ENCODE measurements around the gene PDSS2.
"Not testable (repeated sequence)": the region's sequence is repeated elsewhere in the genome, so short reads cannot be mapped to it uniquely, and the experiment has no call there.

PDSS2 gene

DNA sequence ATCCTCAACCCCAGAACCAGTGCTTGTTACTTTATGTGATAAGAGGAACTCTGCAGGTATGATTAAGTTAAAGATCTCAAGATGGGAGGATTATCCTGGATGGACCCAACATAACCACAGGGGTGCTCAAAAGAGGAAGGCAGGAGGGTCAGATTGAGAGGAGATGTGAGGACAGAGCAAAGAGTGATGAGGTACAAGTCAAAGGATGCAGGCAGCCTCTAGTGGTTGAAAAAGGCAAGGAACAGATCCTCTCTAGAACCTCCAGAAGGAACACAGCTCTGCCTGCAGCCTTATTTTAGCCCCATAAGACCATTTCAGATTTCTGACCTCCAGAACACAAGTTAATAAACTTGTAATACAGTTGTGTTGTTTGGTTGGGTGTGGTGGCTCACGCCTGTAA lies 41.2 kb downstream of the PDSS2 start:
- DNase-seq (ENCODE audit: low read depth in 3 of 3) = no peak

GRCh38 chr6:107416145-107416544 lies 43.2 kb downstream of the PDSS2 start:
- DNase-seq (ENCODE audit: low read depth in 3 of 3) = no peak

DNA sequence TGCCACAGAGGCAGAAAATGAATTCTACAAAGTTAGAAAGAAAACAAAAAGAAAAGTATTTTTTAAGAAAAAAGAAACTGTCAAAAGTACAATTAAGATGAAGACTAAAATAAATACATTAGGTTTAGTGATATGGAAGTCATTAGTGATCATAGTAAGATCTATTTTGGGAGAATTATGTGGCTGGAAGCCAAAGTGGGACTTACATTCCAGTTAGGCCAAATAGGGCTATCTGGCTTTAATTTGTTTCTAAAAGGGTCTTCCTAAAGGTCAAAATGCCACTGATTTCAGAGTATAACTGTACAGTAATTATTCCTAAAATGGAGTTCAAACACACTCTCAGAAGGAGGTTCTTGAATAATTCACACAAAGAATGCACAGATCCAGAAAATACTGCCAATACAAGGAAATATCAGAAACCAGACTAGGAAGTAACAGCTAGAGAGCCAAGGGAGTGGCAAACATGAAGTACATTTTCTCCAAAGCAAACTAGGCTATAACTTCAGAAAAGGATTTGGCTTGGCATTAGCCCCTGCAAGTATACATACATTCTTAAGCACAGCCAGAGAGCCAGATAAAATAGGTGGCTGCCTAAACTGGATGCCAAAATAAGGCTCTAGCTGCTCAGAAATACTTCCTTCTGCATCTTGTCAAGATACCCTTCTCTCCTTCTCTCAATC lies 45.3 kb downstream of the PDSS2 start:
- no peak for DNase-seq (ENCODE audit: low read depth in 3 of 3)

GRCh38 chr6:107411161-107411560 lies 48.2 kb downstream of the PDSS2 start:
- DNase-seq (ENCODE audit: low read depth in 3 of 3) = no peak

- DNase-seq (ENCODE audit: low read depth in 3 of 3) = no peak
These were observed 49.4 kb downstream of the PDSS2 start for GRCh38 chr6:107409942-107410341.

DNA sequence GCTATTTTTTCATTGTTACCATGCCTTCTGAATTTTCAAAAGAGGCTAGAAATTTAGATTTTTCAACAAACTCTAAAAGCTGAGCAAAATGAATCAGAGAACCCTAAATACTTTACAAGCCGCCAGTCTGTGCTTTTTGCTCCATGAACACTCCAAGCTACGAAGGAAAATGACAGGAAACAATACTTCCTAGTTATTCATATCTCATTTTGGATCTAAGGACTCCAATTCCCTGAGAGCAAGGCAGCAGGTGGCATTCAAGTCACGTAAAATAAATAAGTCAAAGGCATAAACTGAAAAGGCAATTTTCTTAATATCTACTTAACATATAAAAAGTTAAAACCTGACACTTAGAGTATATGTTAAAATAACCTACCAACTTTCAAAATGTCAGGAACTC lies 50.6 kb downstream of the PDSS2 start:
- no peak for DNase-seq (ENCODE audit: low read depth in 3 of 3)

GRCh38 chr6:107405002-107405401 lies 54.4 kb downstream of the PDSS2 start:
- DNase-seq (ENCODE audit: low read depth in 3 of 3) = no peak

DNA sequence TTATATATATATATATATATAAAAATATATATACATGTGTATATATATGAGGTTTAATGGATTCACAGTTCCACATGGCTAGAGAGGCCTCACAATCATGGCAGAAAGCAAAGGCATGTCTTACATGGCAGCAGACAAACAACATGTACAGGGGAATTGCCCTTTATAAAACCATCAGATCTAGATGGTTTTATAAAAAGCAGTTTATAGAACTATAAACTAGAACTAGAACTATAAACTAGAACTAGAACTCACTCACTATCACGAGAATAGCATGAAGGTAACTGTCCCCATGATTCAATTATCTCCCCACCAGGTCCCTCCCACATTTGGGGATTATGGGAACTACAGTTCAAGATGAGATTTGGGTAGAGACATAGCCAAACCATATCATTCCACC lies 56.8 kb downstream of the PDSS2 start:
- no peak for DNase-seq (ENCODE audit: low read depth in 3 of 3)

GRCh38 chr6:107401573-107401972 lies 57.8 kb downstream of the PDSS2 start:
- no peak for DNase-seq (ENCODE audit: low read depth in 3 of 3)

DNA sequence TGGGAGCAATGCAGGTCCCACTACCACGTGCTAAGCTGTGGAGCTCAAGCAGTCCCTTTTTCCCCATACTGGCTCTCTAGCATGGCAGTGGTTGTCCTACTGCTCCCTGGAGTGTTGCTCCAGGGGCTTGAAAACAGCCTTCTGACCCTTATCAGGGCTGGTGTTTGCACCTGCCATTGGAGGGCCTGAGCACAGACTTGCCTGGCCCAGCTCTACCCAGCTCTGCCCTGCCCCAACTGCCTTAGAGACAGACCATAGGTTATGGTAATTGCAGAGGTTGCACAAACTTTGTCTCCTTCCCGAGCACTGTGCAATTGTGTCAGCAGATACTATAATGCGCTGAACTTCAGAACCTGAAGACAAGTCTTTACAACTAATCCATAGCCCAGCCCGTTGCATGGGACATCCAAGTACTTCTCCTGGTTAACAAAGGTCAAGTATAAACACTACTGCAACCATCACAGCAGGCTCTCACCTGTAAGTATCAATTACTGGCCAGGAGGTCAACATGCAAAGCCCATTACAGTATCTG lies 58.7 kb downstream of the PDSS2 start:
- no peak for DNase-seq (ENCODE audit: low read depth in 3 of 3)

DNA sequence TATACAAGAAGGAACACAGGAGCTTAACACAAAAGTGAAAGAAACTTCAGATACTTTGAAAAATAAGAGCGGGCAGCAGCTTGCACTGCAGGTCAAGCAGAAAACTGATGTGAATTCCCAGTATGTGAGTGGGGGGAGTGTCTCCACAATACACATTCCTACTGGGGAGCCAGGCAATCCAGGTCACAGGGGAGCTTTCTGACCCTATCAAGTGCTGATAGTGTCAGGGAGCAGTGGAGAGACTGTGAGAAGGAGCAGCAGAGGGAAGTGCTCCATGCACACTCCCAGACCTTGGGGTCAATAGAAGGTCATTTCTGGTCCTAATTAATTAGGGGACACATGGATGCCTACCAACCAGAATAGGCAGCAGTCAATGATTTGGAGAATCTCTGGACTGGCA lies 59.4 kb downstream of the PDSS2 start:
- no peak for DNase-seq (ENCODE audit: low read depth in 3 of 3)

- no peak for DNase-seq (ENCODE audit: low read depth in 3 of 3)
These were observed 61.4 kb downstream of the PDSS2 start for GRCh38 chr6:107398001-107398400.

- DNase-seq (ENCODE audit: low read depth in 3 of 3) = no peak
These were observed 63.2 kb downstream of the PDSS2 start for GRCh38 chr6:107396211-107396610.

GRCh38 chr6:107392069-107392468 lies 67.3 kb downstream of the PDSS2 start:
- no peak for DNase-seq (ENCODE audit: low read depth in 3 of 3)

DNA sequence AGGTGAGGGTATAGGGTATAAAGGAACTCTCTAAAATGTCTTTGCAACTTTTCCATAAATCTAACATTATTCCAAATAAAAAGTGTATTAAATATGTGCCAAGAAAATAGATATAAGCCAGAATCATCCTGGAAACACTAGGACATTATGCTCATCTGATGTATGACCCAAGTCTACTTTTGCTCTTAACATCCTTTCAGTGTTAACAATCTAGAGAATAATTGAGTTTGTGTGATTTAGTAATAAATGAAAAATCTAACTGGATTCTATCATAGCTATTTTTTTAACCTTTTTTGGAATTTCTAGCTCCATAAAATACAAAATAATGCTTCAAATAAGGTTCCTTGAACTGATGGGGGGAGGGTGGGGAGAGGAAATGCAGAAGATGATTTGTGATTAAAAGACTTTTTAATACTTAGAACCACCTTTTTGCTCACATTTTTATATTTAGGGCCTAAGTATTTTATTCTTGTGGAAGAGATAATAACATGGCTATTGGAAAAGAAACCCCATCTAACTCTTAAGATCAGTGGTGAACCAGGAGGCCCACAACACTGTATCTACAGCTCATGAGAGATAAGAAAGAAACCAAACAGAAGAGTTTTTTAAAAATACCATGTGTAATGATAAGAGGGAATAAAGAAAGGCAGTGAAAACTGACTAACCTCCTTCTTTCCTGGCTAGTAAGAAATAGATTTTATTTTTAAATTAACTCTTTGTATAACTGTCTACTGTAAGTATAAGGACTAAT lies 68.5 kb downstream of the PDSS2 start:
- no peak for DNase-seq (ENCODE audit: low read depth in 3 of 3)

GRCh38 chr6:107390056-107390455 lies 69.3 kb downstream of the PDSS2 start:
- DNase-seq (ENCODE audit: low read depth in 3 of 3) = no peak

DNA sequence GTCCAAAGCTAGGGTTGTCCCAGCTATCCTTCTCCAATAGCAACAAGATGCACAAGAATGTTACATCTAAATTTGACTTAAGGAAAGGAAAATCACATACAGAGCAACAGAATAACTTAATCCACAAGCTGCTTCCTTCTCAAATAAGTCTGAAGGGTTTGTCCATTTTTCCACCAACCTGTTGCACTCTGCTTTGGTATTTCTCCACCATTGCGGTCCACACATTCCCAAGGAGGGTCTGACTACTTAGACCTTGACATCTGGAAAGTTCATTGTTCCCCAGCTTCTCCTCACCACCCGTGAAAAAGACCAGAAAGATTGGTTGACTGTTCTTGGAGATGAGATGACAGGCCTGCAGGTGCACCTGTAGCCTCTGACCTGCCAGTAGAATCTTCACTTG lies 72.5 kb downstream of the PDSS2 start:
- no peak for DNase-seq (ENCODE audit: low read depth in 3 of 3)

DNA sequence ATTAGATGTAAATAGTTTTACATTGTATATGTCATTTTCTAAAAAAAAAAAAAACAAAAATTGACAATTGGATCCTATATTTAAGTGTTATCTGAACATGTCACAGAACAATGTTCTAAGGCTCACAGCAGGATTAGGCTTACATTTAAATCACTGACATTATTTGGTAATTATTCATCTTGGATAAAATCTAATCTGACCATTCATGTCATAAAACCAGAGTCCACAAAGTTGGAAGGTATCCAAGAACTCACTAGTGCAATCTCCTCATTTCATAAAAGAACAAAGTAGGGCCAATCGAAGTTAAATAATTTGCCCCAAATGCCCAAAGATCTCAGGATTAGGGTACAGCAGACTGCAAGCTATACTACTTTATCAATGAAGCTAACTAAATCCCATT lies 73.0 kb downstream of the PDSS2 start:
- no peak for DNase-seq (ENCODE audit: low read depth in 3 of 3)

- DNase-seq (ENCODE audit: low read depth in 3 of 3) = no peak
These were observed 75.7 kb downstream of the PDSS2 start for GRCh38 chr6:107383705-107384104.

GRCh38 chr6:107374264-107374663 lies 85.1 kb downstream of the PDSS2 start:
- DNase-seq (ENCODE audit: low read depth in 3 of 3) = no peak

- DNase-seq (ENCODE audit: low read depth in 3 of 3) = no peak
These were observed 89.9 kb downstream of the PDSS2 start for GRCh38 chr6:107369493-107369892.

- no peak for DNase-seq (ENCODE audit: low read depth in 3 of 3)
These were observed 90.9 kb downstream of the PDSS2 start for GRCh38 chr6:107368471-107368870.

GRCh38 chr6:107364173-107364572 lies 95.2 kb downstream of the PDSS2 start:
- DNase-seq (ENCODE audit: low read depth in 3 of 3) = not testable (repeated sequence)

Data from stimulated activated CD4-positive, alpha-beta T cell treated with anti-CD3 and anti-CD28 coated beads, TNF-alpha, amount 100 ng/mL, for 24 hours (primary cell).